Ishikawa (cell line): Measurements from ENCODE around the gene AQP12A.

Experiments
- CEBPB ChIP-seq: IDR thresholded peaks from 2 replicates; pipeline ENCODE4 v1.6.1; 2012
- CREB1 ChIP-seq: IDR thresholded peaks from 2 replicates; pipeline ENCODE4 v1.6.1; 2012; ENCODE audit warnings: low read depth
- EGR1 ChIP-seq: IDR thresholded peaks from 2 replicates; pipeline ENCODE4 v1.6.1; 2012
- EP300 ChIP-seq: IDR thresholded peaks from 2 replicates; pipeline ENCODE4 v1.6.1; 2012; ENCODE audit warnings: borderline replicate concordance
- FOXM1 ChIP-seq: IDR thresholded peaks from 2 replicates; pipeline ENCODE4 v1.6.1; 2012; ENCODE audit warnings: low read depth, borderline replicate concordance
- NFIC ChIP-seq: IDR thresholded peaks from 2 replicates; pipeline ENCODE4 v1.6.1; 2012
- RAD21 ChIP-seq: IDR thresholded peaks from 2 replicates; pipeline ENCODE4 v1.6.1; 2012; ENCODE audit warnings: low read depth
- TAF1 ChIP-seq: IDR thresholded peaks from 2 replicates; pipeline ENCODE4 v1.6.1; 2012; ENCODE audit warnings: low read depth, mild to moderate bottlenecking
- TCF12 ChIP-seq: IDR thresholded peaks from 2 replicates; pipeline ENCODE4 v1.6.1; 2012; ENCODE audit warnings: low read depth
- TEAD4 ChIP-seq: IDR thresholded peaks from 2 replicates; pipeline ENCODE4 v1.6.1; 2012
- ZBTB7A ChIP-seq: IDR thresholded peaks from 2 replicates; pipeline ENCODE4 v1.6.1; 2012; ENCODE audit warnings: low read depth
- TF ChIP-seq, protein P1 (sequence below): IDR thresholded peaks from 2 replicates; pipeline ENCODE4 v1.6.1; 2012; ENCODE audit warnings: low read depth, mild to moderate bottlenecking
- TF ChIP-seq, protein P2 (sequence below): IDR thresholded peaks from 2 replicates; pipeline ENCODE4 v1.6.1; 2012
- TF ChIP-seq, protein P3 (sequence below): IDR thresholded peaks from 2 replicates; pipeline ENCODE4 v1.6.1; 2012

The AQP12A gene

DNA sequence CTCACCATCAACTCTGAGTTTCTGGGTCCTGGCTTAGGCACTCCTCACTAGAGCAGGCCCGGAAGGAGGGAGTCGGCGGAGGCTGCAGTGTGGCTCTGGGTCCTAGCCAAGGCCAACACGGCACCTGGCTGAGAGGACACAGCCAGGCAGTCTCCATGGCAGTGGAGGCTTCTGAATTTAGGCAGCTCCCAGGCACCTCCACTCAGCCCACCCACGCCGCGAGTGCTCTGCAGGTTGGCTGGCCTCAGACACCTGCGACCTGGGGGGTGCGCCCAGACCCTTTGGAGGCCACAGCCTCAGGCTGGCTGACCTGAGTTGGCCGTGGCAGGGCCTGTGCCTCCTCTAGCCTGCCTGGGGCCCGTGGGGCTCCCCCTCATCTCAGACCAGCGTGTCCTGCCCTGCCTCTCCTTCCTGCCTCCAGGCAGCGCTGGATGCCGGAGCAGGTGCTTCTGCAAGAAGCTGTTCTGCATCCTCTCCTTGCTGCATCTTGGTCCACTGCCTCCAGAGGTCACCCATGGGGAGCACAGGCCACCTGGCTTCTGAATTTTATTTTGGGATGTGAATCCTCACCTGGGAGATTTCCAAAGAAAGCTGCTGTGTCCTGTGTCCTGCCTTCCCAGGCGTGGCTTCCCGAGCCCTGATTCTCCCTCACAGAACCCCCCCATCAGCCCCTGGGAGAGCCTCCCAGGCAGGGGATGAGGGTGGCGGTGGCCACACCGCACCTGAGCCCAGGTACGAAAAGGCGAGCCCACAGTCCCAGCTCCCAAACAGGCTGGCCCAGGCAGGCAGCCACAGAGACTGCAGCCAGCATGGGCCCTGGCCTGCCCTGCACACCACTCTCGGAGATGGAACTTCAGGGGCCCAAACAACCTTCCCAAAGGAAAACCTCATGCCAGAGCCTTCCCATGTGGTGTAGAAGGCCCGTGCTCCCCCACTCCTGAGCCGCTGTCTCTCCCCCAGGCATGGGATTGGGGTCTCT, 23.4 kb downstream of the AQP12A start:
- no peak for TF ChIP-seq NFIC
- TF ChIP-seq, protein P1, sequence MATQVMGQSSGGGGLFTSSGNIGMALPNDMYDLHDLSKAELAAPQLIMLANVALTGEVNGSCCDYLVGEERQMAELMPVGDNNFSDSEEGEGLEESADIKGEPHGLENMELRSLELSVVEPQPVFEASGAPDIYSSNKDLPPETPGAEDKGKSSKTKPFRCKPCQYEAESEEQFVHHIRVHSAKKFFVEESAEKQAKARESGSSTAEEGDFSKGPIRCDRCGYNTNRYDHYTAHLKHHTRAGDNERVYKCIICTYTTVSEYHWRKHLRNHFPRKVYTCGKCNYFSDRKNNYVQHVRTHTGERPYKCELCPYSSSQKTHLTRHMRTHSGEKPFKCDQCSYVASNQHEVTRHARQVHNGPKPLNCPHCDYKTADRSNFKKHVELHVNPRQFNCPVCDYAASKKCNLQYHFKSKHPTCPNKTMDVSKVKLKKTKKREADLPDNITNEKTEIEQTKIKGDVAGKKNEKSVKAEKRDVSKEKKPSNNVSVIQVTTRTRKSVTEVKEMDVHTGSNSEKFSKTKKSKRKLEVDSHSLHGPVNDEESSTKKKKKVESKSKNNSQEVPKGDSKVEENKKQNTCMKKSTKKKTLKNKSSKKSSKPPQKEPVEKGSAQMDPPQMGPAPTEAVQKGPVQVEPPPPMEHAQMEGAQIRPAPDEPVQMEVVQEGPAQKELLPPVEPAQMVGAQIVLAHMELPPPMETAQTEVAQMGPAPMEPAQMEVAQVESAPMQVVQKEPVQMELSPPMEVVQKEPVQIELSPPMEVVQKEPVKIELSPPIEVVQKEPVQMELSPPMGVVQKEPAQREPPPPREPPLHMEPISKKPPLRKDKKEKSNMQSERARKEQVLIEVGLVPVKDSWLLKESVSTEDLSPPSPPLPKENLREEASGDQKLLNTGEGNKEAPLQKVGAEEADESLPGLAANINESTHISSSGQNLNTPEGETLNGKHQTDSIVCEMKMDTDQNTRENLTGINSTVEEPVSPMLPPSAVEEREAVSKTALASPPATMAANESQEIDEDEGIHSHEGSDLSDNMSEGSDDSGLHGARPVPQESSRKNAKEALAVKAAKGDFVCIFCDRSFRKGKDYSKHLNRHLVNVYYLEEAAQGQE, result no peak

DNA sequence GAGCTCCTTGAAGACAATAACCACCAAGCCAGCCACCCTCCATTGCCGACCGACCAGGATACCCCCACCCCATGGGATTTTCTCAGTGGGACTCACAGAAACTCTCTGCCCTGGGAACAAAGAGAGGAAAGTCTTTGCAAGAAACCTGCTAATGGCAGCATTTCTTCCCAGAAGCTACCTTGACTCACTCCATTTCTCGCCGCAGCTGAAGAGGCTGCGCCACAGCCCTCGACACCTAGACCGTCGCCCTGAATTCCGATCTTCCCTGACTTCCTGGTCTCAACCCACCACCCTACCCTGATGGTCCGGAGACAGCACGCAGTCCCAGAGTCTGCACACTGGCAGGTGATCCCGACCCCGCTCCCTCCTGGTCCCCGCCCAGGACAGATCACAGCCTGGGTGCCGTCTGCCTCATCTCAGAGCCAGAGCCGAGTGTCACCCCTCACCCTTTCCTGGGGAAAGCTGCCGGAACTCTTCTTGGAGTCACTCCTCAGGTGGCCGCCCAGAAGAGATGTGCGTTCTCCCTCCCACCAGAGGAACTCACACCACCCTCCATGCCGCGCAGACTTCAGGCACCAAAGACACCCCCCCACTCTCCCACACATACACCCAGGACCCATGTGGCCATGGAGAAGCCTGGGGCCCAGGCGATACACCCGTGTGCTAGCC, 24.6 kb downstream of the AQP12A start:
- TF ChIP-seq FOXM1, result no peak

GRCh38 chr2:240717181-240717641, 25.5 kb downstream of the AQP12A start:
- TF ChIP-seq, protein P1, result no peak
- TF ChIP-seq EGR1, result no peak
- no peak for TF ChIP-seq ZBTB7A
- TF ChIP-seq CREB1, result no peak
- TF ChIP-seq, protein P2, sequence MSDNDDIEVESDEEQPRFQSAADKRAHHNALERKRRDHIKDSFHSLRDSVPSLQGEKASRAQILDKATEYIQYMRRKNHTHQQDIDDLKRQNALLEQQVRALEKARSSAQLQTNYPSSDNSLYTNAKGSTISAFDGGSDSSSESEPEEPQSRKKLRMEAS, result no peak
- no peak for TF ChIP-seq TCF12
- no peak for TF ChIP-seq RAD21

GRCh38 chr2:240717681-240718581, 26.3 kb downstream of the AQP12A start:
- TF ChIP-seq, protein P3, sequence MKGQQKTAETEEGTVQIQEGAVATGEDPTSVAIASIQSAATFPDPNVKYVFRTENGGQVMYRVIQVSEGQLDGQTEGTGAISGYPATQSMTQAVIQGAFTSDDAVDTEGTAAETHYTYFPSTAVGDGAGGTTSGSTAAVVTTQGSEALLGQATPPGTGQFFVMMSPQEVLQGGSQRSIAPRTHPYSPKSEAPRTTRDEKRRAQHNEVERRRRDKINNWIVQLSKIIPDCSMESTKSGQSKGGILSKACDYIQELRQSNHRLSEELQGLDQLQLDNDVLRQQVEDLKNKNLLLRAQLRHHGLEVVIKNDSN, result no peak
- no peak for TF ChIP-seq RAD21
- TF ChIP-seq ZBTB7A, result no peak
- no peak for TF ChIP-seq EP300
- TF ChIP-seq TEAD4, result no peak
- TF ChIP-seq, protein P2, result no peak
- no peak for TF ChIP-seq CEBPB
- TF ChIP-seq TAF1, result no peak
- TF ChIP-seq FOXM1, result no peak
- no peak for TF ChIP-seq TCF12
- TF ChIP-seq NFIC, result no peak
- TF ChIP-seq, protein P1, result no peak
- no peak for TF ChIP-seq EGR1
